HG03108 (cell line): Measurements from ENCODE around the gene PEAK1.

ENCODE experiments used
- ATAC-seq: cut with Tn5 transposase; IDR thresholded peaks from one replicate; pipeline ENCODE4 v1.9.1; 2021; ENCODE audit warnings: moderate library complexity; ENCODE audit not compliant: unreplicated experiment

Gene PEAK1

DNA sequence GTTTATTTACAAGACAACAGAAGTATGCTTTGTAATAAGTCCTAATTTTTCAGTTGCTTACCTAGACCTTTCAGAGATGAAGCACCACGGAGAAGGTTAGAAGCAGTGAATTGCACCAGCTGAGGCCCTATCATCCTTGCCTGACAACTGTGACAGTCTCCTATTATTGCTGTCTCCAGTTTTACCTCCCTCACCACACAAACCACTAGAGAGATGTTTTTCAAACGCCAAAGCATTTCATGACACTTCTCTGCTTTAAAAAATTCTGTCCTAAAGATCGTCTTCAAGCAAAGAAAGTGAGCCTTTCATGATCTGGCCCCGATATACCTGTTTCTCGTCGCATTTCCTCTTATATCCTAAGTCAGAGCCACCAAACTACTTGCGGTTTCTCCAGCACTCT, 276.7 kb downstream of the PEAK1 start:
- no peak for ATAC-seq

DNA sequence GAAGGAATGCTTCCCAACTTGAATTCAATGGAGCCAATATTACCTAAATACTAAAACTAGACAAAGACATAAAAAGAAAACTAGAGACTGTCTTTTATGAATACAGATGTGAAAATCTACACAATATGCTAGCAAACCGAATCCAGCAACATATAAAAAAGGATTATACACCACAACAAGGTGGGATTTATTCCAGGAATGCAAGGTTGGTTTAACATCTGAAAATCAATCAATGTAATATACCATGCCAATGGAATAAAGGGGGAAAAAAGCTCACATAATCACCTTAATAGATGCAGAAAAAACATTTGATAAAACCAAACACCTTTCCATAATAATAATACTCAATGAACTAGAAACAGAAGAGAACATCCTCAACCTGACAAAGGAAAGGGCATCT, 279.7 kb downstream of the PEAK1 start:
- ATAC-seq: no peak

- ATAC-seq: no peak
These were observed 280.6 kb downstream of the PEAK1 start for GRCh38 chr15:77139312-77139711.

DNA sequence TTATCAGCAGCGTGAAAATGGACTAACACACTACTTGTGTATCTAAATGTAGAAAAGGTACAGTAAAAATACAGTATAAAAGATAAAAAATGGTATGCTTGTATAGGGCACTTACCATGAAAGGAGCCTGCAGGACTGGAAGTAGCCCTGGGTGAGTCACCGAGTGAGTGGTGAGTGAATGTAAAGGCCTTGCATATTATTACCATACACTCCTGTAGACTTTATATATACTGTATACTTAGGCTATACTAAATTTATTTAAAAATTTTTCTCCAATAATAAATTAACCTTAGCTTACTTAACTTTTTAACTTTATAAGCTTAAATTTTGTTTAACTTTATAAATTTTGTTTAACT, 281.8 kb downstream of the PEAK1 start:
- ATAC-seq: no peak

DNA sequence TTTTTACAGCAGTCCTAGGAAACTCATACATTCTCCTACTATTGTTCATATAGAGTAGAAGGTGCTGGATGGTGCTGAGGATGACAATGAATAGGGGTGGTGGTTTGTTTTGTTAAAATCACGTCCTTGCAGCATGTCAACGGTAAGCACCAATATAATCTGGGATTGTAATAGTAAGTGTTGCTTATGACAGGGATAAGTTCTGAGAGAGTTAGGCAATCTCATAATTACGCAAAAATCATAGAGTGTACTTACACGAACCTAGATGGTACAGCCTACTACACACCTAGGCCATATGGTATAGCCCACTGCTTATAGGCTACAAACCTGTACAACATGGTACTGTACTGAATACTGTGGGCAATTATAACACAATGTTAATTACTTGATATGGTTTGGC, 284.7 kb downstream of the PEAK1 start:
- no peak for ATAC-seq

- ATAC-seq: no peak
These were observed 289.5 kb downstream of the PEAK1 start for GRCh38 chr15:77130315-77130930.

DNA sequence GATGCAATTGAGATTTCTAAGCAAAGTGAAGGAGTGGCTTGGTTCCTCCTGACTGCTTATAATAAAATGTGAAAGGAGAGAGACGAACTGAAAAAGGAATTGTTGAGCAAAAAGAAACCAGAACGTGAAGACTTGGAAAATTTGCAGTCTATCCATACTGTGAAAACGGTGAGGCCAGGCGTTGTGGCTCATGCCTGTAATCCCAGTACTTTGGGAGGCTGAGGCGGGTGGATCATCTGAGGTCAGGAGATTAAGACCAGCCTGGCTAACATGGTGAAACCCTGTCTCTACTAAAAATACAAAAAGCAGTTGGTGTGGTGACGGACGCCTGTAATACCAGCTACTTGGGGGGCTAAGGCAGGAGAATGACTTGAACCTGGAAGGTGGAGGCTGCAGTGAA, 292.3 kb downstream of the PEAK1 start:
- ATAC-seq: no peak

- no peak for ATAC-seq
These were observed 293.2 kb downstream of the PEAK1 start for GRCh38 chr15:77126529-77127326.

DNA sequence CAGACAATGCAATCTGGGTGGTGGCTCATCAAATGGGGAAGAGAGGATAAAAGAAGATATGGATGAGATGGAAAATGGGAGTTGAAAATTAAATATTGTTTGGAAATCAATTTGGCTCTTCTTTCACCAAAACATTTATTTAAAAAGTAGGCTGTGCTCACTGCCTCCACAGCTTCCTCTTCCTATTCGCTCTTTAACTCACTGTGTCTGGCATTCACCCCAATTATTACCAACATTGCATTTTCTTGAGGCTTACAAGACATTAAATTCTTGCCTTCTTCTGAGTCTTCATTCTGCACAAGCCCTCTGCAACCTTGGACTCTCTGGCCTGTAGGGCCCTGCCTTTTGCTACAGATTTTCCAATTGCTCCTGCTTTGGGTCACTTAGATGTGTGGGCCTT, 296.1 kb downstream of the PEAK1 start:
- ATAC-seq: no peak

- no peak for ATAC-seq
These were observed 297.3 kb downstream of the PEAK1 start for GRCh38 chr15:77122576-77122975.

GRCh38 chr15:77121599-77121998, 298.3 kb downstream of the PEAK1 start:
- no peak for ATAC-seq

- ATAC-seq: no peak
These were observed 299.3 kb downstream of the PEAK1 start for GRCh38 chr15:77120576-77120975.

DNA sequence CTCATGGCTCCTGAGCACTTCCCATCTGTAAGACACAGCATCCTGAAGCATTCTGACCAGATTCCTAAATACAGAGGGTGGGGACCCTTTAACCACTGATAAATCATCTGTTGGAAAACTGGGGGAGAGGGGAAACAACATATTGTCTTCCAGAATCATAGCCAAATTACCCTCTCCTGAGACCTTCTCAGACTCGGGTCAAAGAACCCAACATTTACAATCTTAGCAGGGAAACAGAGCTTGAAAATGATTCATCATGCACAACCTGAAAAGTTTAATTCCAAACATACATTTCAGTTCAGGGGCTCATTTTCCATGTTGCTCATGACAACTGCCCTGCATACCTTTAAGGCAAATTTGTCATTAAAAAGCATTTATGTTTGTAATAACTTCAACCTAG, 300.5 kb downstream of the PEAK1 start:
- ATAC-seq: no peak

DNA sequence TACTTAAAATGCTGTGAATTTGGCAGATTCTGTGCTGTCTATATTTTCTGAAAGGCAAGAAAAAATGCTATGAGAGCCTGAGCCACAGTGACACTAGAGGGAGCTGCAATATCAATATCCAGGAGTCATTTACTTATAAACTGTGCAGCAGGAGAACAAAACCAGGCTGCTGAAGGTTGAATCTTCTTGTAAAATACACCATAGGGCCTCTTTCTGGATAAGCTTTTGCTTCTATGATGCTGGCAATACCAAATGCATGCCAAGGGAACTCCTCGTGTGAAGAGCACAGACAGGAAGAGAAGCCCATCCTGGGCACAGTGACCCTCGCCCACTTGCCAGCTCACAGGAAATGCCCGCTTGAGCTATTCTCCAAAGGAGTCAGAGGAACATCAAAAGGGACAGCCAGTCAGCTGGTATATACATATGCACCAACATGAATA, 301.0 kb downstream of the PEAK1 start:
- ATAC-seq: no peak

GRCh38 chr15:77115179-77115578, 304.7 kb downstream of the PEAK1 start:
- no peak for ATAC-seq

GRCh38 chr15:77112838-77113504, 306.9 kb downstream of the PEAK1 start:
- ATAC-seq: no peak

GRCh38 chr15:77111789-77112188, 308.1 kb downstream of the PEAK1 start:
- ATAC-seq: no peak

- no peak for ATAC-seq
These were observed 312.2 kb downstream of the PEAK1 start for GRCh38 chr15:77107531-77108355.

DNA sequence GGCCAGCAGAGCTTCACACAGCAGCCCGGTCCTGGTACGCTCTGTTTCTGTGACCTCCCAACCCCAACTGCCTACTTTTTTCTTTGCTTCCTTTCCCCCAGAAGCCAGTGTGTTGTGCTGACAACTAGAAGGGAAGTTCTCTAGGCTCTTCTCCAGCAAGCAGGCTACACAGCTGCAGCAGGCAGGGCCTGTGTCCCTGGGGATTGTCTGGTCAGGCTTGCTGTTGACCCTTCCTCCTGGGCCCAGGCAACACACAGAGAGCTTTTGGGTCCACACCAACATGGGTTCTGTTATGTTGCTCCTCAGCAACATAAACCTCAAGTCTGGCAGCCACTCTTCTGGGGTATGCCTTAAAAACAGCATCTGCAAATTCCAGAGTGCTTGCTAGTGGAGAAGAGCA, 312.8 kb downstream of the PEAK1 start:
- ATAC-seq: no peak

GRCh38 chr15:77104155-77104554, 315.7 kb downstream of the PEAK1 start:
- ATAC-seq: no peak

DNA sequence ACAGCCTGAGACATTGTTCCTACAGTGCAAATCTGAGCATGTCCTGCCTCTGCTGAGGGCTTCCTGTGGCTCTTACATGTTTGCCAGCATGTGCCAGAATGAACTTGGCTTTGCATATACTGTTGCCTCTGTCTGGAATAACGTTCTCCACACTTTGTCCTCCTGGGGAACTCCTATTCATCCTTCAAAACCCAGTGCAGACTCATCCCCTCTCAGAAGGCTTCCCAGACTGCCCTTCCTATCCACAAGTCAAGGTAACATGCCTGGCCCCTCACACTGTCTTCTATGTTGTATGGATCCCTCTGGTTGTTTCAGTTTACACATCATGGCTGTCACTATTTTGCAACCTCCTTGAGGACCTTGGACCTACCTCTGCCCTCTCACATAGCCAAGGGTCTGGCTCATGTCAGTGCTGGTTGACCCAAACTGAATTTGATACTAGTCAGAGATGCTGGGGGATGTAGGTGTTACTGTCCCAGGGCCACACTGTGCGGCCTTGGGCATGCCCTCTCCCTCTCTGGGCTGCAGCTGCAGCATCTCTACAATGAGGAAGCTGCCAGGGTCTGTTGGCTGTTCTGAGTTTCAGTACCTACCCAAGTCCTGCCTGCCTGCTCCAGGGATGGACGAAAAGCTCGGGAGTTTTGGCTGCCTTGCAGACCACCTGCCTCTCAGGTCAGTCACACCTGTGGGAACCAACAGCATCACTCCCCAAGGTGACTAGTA, 320.0 kb downstream of the PEAK1 start:
- ATAC-seq: no peak
